DND-41 (cell line): Measurements from ENCODE around the gene RAB11FIP3.

Source experiments
- CTCF ChIP-seq: IDR thresholded peaks from 2 replicates; pipeline ENCODE4 v1.5.1; 2012; ENCODE audit warnings: borderline replicate concordance, low read length, moderate library complexity, mild to moderate bottlenecking; ENCODE audit not compliant: poor library complexity, severe bottlenecking; ENCODE audit errors: extremely low read depth
- EZH2 ChIP-seq: IDR thresholded peaks from 3 replicates; pipeline ENCODE4 v1.6.1; 2012; ENCODE audit warnings: borderline replicate concordance, low read depth, mild to moderate bottlenecking, moderate library complexity, low read length, inconsistent platforms; ENCODE audit not compliant: severe bottlenecking

DNA sequence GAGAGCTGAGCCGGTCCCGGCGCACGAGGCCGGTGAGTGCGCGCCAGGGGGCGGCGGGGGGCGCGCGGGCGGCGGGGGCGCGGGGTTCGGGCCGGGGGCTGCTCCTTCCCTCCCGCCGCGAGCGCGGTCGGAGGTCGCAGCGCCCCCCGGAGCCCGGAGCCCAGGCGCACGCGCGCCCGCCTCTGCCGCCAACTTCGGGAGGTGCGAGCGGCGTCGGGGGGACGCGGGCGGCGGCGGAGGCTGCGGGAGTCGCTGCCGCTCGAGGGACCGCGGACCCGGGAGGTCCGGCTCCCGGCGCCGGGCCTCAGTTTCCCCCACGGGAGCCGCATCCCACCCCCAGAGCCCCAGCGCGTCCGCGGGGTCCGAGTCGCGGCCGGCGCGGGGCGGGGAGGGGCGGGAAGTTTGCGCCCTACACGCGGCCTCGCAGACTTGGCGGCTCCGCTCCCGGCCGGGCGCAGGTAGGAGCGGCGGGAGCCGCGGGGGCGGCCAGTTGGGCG, 134.8 kb downstream of the RAB11FIP3 start, which contains the start of gene PRR35:
- no peak for TF ChIP-seq CTCF
- TF ChIP-seq EZH2 = no peak
